Activated T-helper 9 cell treated with anti-CD3 and anti-CD28 coated beads, Interleukin-2, amount 50 U/mL, for 16 hours (primary cell): Measurements from ENCODE around the gene MYLK.
"Not testable (repeated sequence)": the region's sequence is repeated elsewhere in the genome, so short reads cannot be mapped to it uniquely, and the experiment has no call there.

Source experiments
- DNase-seq: peaks from one replicate; pipeline ENCODE4 v3.0.0-alpha.2; 2020; ENCODE audit warnings: low read depth

Gene MYLK

DNA sequence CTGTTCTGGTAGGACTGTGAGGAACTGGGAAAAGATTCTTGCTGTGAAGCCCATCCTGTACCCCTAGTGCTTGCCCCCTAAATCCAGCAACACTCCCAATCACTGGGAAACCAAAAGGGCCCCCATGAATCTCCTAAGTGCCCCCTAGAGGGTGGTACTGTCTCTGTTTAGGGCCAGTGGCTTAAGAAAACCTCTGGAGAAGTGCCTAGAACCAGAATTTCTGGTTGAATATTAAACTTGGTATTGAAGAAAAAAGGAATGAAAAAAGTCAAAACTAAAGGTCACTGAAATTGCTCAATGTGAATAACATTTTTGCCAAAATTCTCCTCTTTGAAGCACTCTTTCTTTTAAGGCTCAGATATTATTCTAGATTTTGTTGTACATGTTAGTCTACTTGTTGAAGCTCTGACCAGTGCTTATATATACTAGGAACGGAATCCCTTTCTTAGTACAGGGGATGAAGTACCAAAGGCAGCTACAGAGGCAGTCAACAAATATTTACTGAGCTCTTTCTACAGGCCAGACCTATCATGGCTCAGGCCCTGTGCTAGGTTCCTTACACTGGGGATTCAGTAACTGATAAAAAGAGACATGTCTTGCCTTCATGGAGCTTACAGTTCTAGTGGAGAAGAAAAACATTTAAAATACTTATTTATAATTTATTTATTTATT is 138.8 kb downstream of the MYLK start:
- no peak for DNase-seq

GRCh38 chr3:123744064-123744463 is 140.1 kb downstream of the MYLK start:
- no peak for DNase-seq

- DNase-seq = no peak
Observed at GRCh38 chr3:123743121-123743520, 141.0 kb downstream of the MYLK start.

DNA sequence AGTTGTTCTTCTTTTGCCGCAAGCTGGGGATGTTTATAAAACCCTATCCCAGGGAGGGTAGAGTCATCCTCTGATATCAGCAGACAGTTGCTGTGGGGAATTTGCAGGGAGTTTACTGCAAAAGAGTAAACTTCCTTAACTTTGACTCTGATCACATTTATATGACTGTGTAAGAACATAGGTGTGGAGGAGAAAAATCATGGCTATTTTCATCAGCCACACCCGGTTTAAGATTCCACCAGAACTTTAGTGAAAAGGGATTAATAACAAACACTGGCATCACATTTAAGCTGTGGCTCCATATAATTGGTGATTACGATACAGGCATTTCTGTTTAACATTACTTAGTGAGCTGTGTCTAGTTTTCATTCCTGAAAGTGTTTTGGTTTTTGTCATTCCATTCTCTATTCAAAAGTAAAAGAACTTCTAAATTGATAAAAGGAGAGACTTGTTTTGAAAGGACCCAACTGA is 143.1 kb downstream of the MYLK start:
- DNase-seq = no peak

DNA sequence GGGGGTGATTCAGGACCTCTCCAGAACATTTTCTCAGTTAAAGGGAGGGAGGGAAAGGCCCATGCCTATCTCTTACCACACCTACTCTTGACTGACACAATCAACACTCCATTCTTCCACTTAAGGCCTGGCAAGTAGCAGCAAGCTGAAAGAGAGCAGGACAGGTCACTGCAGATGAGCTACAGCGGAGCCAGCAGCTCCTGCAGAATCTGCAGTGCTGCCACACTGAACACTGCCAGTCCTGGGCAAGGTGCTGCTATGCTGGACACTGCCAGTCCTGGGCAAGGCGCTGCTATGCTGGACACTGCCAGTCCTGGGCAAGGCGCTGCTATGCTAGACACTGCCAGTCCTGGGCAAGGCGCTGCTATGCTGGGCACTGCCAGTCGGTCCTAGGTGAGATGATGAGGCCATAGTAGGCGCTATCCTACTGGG is 143.7 kb downstream of the MYLK start:
- no peak for DNase-seq

GRCh38 chr3:123739754-123740153 is 144.4 kb downstream of the MYLK start:
- DNase-seq = no peak

DNA sequence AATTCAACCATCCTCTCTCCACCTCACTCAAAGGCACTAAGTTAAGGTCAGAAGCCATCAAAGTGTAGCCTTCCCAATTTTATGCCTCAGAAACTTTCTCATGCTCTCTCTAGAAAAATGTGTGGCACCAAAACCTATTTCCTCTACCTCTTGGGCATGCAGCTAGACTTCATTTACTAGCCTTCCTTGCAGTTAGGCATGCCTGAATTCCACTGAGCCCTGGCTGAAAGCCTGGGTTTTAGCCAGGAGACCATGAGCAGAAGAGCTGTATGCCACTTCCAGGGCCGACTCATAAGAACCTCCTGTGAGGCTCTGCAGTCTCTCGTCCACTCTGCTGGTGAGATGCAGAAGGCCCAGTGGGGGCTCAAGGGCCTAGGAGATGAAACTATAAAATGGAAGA is 145.0 kb downstream of the MYLK start:
- DNase-seq = no peak

- DNase-seq = not testable (repeated sequence)
Observed at GRCh38 chr3:123738522-123738921, 145.6 kb downstream of the MYLK start.

- DNase-seq = no peak
Observed at GRCh38 chr3:123737168-123737567, 147.0 kb downstream of the MYLK start.

GRCh38 chr3:123735456-123735855 is 148.7 kb downstream of the MYLK start:
- no peak for DNase-seq

DNA sequence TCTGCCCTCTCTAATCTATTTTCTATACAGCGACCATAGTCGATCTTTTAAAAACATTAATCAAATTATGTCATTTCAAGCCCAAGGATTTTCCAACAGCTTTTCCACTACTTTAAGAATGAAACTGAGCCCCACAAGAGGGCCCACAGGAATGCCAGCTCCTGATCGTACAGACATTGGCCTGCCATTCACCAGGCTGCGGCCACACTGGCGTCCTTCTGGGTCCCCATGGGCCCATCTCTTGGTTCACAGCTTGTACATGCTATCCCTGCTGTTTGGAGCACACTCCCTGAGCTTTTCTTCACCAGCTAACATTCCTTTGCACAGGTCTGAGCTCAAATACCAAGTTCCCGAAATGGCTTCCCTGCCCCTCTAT is 149.6 kb downstream of the MYLK start:
- no peak for DNase-seq

GRCh38 chr3:123733805-123734526 is 150.2 kb downstream of the MYLK start:
- no peak for DNase-seq

DNA sequence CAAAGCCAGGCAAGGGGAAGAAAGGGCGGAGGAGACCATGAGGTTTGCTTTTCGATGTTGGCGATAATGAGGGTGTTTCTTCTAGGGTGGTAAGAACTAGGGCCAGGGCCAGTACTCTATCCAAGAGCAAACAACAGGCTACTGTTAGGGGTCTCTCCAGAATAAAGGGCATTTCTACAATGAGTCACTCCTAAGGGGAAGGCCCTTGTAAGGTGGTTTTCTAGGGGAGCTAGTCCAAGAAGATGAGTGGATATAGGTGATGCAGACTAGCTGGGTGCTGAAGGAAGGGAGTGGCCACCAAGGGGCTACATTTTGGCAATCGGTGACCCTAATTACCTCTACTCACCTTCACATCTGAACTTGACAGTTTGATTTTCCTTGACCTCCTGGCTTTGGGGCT is 150.8 kb downstream of the MYLK start:
- no peak for DNase-seq

GRCh38 chr3:123732447-123732846 is 151.7 kb downstream of the MYLK start:
- no peak for DNase-seq

DNA sequence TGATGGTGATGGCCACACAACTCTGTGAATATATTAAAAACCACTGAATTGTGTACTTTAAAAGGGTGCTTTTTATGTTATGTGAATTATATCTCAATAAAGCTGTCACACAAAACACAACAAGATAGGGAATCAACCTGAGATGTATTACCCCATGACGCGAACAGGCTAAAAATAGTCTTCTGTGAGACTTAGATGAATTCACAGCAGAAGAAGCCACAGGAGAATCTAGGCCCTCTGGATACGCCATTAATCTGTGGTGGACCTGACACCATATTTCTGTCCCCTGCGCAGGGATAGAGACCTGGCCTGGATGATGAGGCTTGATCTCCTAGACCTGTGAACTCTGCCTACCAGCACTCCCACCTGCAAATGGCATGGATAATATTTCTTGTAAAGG is 153.3 kb downstream of the MYLK start:
- DNase-seq = no peak

DNA sequence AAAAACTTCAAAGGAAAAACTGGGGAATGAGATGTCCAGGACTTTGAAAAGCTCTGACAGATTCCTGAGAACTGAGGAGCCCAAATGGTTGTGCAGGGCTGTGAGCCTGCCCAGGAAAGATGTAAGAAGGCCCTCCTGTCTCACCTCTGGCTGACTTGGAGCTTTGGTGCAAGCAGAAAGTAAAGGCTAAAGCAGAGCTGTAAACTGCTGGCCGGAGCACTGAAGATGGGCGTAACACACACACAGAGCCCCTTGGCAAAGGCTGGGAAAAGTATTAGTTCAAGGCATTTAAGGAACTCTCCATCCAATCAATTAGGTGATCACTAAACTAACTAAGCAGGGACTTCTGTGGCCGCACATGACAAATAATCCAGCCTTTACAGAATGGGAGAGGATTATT is 155.1 kb downstream of the MYLK start:
- DNase-seq = no peak

- DNase-seq = no peak
Observed at GRCh38 chr3:123728014-123728413, 156.1 kb downstream of the MYLK start.

- no peak for DNase-seq
Observed at GRCh38 chr3:123725652-123726400, 158.3 kb downstream of the MYLK start.

DNA sequence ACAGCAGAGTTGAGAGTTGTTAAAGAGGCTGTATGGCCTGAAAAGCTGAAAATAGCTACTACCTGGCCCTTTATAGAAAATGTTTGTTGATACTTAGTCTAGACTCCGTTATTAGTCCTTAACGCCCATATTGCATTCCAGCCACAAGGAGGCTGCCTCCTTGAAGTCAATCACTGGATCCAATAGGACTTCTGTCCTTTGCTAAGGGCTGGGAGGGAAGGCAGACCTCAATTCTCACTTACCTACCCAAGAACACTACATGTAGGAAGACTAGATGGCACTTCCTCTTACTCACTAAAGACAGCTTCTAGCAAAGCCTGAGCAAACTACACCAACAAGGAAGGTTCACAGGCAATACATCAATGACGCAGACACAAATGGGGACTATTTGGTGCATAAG is 159.8 kb downstream of the MYLK start:
- no peak for DNase-seq

- no peak for DNase-seq
Observed at GRCh38 chr3:123723522-123724168, 160.5 kb downstream of the MYLK start.

GRCh38 chr3:123723070-123723469 is 161.1 kb downstream of the MYLK start:
- DNase-seq = no peak

DNA sequence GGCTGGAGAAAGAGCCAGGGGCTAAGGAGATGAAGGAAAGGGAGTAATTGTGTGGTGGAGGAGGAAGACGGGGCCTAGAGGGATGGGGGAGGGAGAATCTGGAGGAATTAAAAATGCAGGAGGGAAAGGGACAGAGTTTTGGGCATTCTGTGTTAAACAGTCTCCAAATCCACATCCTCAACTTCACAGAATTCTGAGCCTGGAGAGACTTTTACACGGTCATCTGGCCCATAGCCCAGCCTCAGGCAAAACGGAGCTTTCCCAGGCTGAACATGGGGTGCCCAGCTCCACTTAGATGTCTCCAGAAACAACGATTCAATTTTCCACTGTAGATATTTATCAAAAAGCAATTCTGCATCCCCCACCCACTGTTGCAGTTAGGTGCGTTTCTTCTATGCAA is 161.7 kb downstream of the MYLK start:
- no peak for DNase-seq

GRCh38 chr3:123722021-123722420 is 162.1 kb downstream of the MYLK start:
- DNase-seq = no peak
